H9 (cell line): ENCODE data around the gene PLCD3. TPM values are rescaled to one million over a fixed set of nuclear protein-coding genes. Genes with fewer than 3 reads are reported as not detected.

Source experiments
- DNase-seq: peaks from one replicate; pipeline ENCODE4 v3.0.0-alpha.2; 2017
- H2AFZ ChIP-seq: one replicate; pipeline ENCODE4 v1.6.1; 2013; ENCODE audit warnings: mild to moderate bottlenecking, low read length, control low read depth, moderate library complexity
- H2AK5ac ChIP-seq: 2 replicates; pipeline ENCODE4 v1.6.1; 2013; ENCODE audit warnings: low read length, control low read depth, mixed read lengths; ENCODE audit not compliant: insufficient read length
- H2BK120ac ChIP-seq: one replicate; pipeline ENCODE4 v1.6.1; 2013; ENCODE audit warnings: low read depth, mild to moderate bottlenecking, low read length, control low read depth, inconsistent platforms; ENCODE audit not compliant: poor library complexity, severe bottlenecking
- H2BK12ac ChIP-seq: 2 replicates; pipeline ENCODE4 v1.6.1; 2013; ENCODE audit warnings: low read length, control low read depth, mixed read lengths, low read depth; ENCODE audit not compliant: insufficient read length
- H2BK15ac ChIP-seq: 2 replicates; pipeline ENCODE4 v1.6.1; 2013; ENCODE audit warnings: low read depth, low read length, control low read depth
- H2BK20ac ChIP-seq: one replicate; pipeline ENCODE4 v1.6.1; 2013; ENCODE audit warnings: low read depth, mild to moderate bottlenecking, low read length, control low read depth, inconsistent platforms; ENCODE audit not compliant: poor library complexity, severe bottlenecking
- H2BK5ac ChIP-seq: 2 replicates; pipeline ENCODE4 v1.6.1; 2013; ENCODE audit warnings: low read length, control low read depth, mixed read lengths; ENCODE audit not compliant: insufficient read length
- H3K14ac ChIP-seq: 2 replicates; pipeline ENCODE4 v1.6.1; 2013; ENCODE audit warnings: low read length, control low read depth; ENCODE audit not compliant: insufficient read depth
- H3K18ac ChIP-seq: 2 replicates; pipeline ENCODE4 v1.6.1; 2013; ENCODE audit warnings: low read depth, mild to moderate bottlenecking, mixed read lengths, low read length, control low read depth; ENCODE audit not compliant: insufficient read length
- H3K23ac ChIP-seq: 2 replicates; pipeline ENCODE4 v1.6.1; 2013; ENCODE audit warnings: low read length, control low read depth, mixed read lengths, low read depth; ENCODE audit not compliant: insufficient read length
- H3K23me2 ChIP-seq: 2 replicates; pipeline ENCODE4 v1.6.1; 2013; ENCODE audit warnings: low read depth, mild to moderate bottlenecking, mixed read lengths, low read length, control low read depth; ENCODE audit not compliant: insufficient read length, poor library complexity, severe bottlenecking
- H3K27ac ChIP-seq: 2 replicates; pipeline ENCODE4 v1.5.1; 2013; ENCODE audit warnings: low read length, control low read depth, mixed read lengths, low read depth; ENCODE audit not compliant: insufficient read length
- H3K27me3 ChIP-seq: 2 replicates; pipeline ENCODE4 v1.6.1; 2013; ENCODE audit warnings: low read length, control low read depth, inconsistent platforms; ENCODE audit not compliant: insufficient read depth
- H3K4ac ChIP-seq: 2 replicates; pipeline ENCODE4 v1.6.1; 2013; ENCODE audit warnings: low read depth, mild to moderate bottlenecking, control low read depth, inconsistent platforms, low read length, moderate library complexity
- H3K4me1 ChIP-seq: 2 replicates; pipeline ENCODE4 v1.6.1; 2013; ENCODE audit warnings: low read length, control low read depth, inconsistent platforms; ENCODE audit not compliant: insufficient read depth
- H3K4me2 ChIP-seq: 2 replicates; pipeline ENCODE4 v1.6.1; 2013; ENCODE audit warnings: low read length, control low read depth, mixed read lengths; ENCODE audit not compliant: insufficient read length, insufficient read depth
- H3K56ac ChIP-seq: 2 replicates; pipeline ENCODE4 v1.6.1; 2013; ENCODE audit warnings: low read depth, mild to moderate bottlenecking, mixed read lengths, low read length, control low read depth; ENCODE audit not compliant: insufficient read length
- H3K79me1 ChIP-seq: 2 replicates; pipeline ENCODE4 v1.6.1; 2013; ENCODE audit warnings: low read depth, mild to moderate bottlenecking, moderate library complexity, low read length, control low read depth, inconsistent platforms; ENCODE audit not compliant: insufficient read depth, poor library complexity, severe bottlenecking
- H3K79me2 ChIP-seq: 2 replicates; pipeline ENCODE4 v1.6.1; 2013; ENCODE audit warnings: low read length, control low read depth, inconsistent platforms; ENCODE audit not compliant: insufficient read depth
- H3K9ac ChIP-seq: 2 replicates; pipeline ENCODE4 v1.6.1; 2013; ENCODE audit warnings: low read length, control low read depth, mixed read lengths; ENCODE audit not compliant: insufficient read length; ENCODE audit errors: extremely low read depth
- H3K9me3 ChIP-seq: one replicate; pipeline ENCODE4 v1.6.1; 2013; ENCODE audit warnings: low read depth, low read length, inconsistent platforms; ENCODE audit not compliant: control insufficient read depth
- H3T11ph ChIP-seq: one replicate; pipeline ENCODE4 v1.6.1; 2013; ENCODE audit warnings: mild to moderate bottlenecking, low read length, control low read depth, inconsistent platforms
- H4K20me1 ChIP-seq: one replicate; pipeline ENCODE4 v1.6.1; 2013; ENCODE audit not compliant: control insufficient read depth, insufficient read length, insufficient read depth
- H4K5ac ChIP-seq: 2 replicates; pipeline ENCODE4 v1.6.1; 2013; ENCODE audit warnings: low read depth, mild to moderate bottlenecking, mixed read lengths, low read length, control low read depth; ENCODE audit not compliant: insufficient read length
- H4K8ac ChIP-seq: replicated peaks from 2 replicates; pipeline ENCODE4 v1.6.1; 2013; ENCODE audit warnings: low read length, control low read depth, mixed read lengths, low read depth; ENCODE audit not compliant: insufficient read length
- H4K91ac ChIP-seq: 2 replicates; pipeline ENCODE4 v1.6.1; 2013; ENCODE audit warnings: low read depth, mild to moderate bottlenecking, moderate library complexity, mixed read lengths, low read length, control low read depth; ENCODE audit not compliant: insufficient read length
- H3K27ac Mint-ChIP-seq, 3 experiments: 2 replicates in 2 of 3; 3 replicates in 1 of 3; pipeline ENCODE4 v1.8.0; 2020 to 2021; ENCODE audit warnings: mixed read lengths in 3 of 3, mild to moderate bottlenecking in 1 of 3, moderate library complexity in 1 of 3
- H3K27me3 Mint-ChIP-seq: 2 replicates; pipeline ENCODE4 v1.8.0; 2021; ENCODE audit warnings: low read depth, mild to moderate bottlenecking, moderate library complexity, mixed read lengths
- H3K36me3 Mint-ChIP-seq, 3 experiments: 2 replicates in 2 of 3; 3 replicates in 1 of 3; pipeline ENCODE4 v1.8.0; 2020 to 2021; ENCODE audit warnings: low read depth in 3 of 3, mixed read lengths in 3 of 3; ENCODE audit not compliant: insufficient read depth in 1 of 3
- H3K4me1 Mint-ChIP-seq, 2 experiments: 2 replicates each; pipeline ENCODE4 v1.8.0; 2020; ENCODE audit warnings: mixed read lengths in 2 of 2
- H3K4me3 Mint-ChIP-seq, 2 experiments: 2 replicates in 1 of 2; 3 replicates in 1 of 2; pipeline ENCODE4 v1.8.0; 2020 to 2021; ENCODE audit warnings: mild to moderate bottlenecking in 2 of 2, mixed read lengths in 2 of 2, moderate library complexity in 1 of 2
- H3K9me3 Mint-ChIP-seq, 2 experiments: 2 replicates in 1 of 2; 3 replicates in 1 of 2; pipeline ENCODE4 v1.8.0; 2020; ENCODE audit warnings: mild to moderate bottlenecking in 2 of 2, mixed read lengths in 2 of 2, moderate library complexity in 1 of 2
- WGBS: extraction: QIAGEN DNeasy Blood & Tissue Kit; methylation state at CpG from one replicate; pipeline ENCODE4 v1.1.7; 2013; ENCODE audit warnings: missing lambda C conversion rate, low lambda C conversion rate, mixed read lengths; ENCODE audit not compliant: insufficient read length; ENCODE audit errors: extremely low coverage; 5-methylcytosine and 5-hydroxymethylcytosine counted together
- total RNA-seq: library from RNA; stranded (reverse); gene quantifications from 2 replicates; pipeline ENCODE4 v1.2.1, GENCODE V29; 2021
- TF ChIP-seq, protein P1 (sequence below): fragments of 200-600 bp; sonication (generic); conservative IDR thresholded peaks from 3 replicates; pipeline ENCODE4 v1.8.0; 2021; ENCODE audit warnings: antibody characterized with exemption, mild to moderate bottlenecking

Gene PLCD3
- total RNA-seq, 1 experiment from 2014 or later = 41.6 TPM

DNA sequence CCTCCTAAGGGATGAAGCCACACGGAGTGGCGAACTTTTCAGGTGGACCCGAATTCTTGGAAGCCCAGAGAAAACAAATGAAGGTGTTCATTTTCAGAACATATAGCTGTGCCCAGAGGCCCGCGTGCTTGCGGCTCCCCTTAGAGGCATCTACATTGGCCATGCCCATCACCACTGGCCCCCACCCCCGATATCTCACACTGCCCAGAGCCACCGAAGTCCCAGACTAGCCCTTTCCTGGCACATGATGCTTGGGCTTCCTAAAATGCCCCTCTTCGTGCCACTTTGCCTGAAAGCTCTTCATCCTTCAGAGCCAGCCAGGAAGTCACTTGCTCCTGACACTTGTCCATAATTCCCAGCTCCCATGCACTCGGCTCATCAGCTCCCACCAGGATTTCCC lies 13.9 kb upstream of the PLCD3 start:
- Histone ChIP-seq H3K9ac (no peak overlapping the region), H3K56ac (no peak overlapping the region), H3K23ac (no peak overlapping the region), H4K91ac (no peak overlapping the region), H4K20me1 (no peaks in the 10 kb centered on the region), H3K27ac (no peak overlapping the region), H4K8ac (no peak overlapping the region), H3K4me2 (no peak overlapping the region), H3K79me1 (no peaks in the 10 kb centered on the region), H3K14ac (no peak overlapping the region), H3T11ph (no peak overlapping the region), H2BK5ac (no peak overlapping the region), H3K9me3 (no peaks in the 10 kb centered on the region), H2BK20ac (no peak overlapping the region), H3K79me2 (no peaks in the 10 kb centered on the region; the same call in 1 of the 2 replicates), H3K4ac (no peak overlapping the region), H3K27me3 (no peaks in the 10 kb centered on the region), H2BK120ac (no peak overlapping the region), H2AK5ac (no peak overlapping the region), H2AFZ (no peak overlapping the region), H2BK15ac (no peak overlapping the region), H4K5ac (no peak overlapping the region), H2BK12ac (no peak overlapping the region), H3K18ac (no peak overlapping the region), H3K23me2 (peaks cover 22% of the 10 kb centered on the region), H3K4me1 (peaks cover 2% of the 10 kb centered on the region; the same call in 1 of the 2 replicates)
- peak overlapping the region; percentile 98 to 99 for H3K4me3 Mint-ChIP-seq
- H3K27me3 Mint-ChIP-seq = peaks cover 2% of the 10 kb centered on the region
- H3K4me1 Mint-ChIP-seq = peaks cover 35 to 43% of the 10 kb centered on the region in 2 experiments
- DNase-seq = no peak
- WGBS = no CpG with 5 or more reads among the region's 10 CpGs
- peaks cover 1 to 5% (median 3%) of the 10 kb centered on the region in 3 experiments; a peak in 3 of 7 replicates for H3K36me3 Mint-ChIP-seq
- H3K27ac Mint-ChIP-seq = peak overlapping the region in 1 of 3 experiments; percentile 30; a peak in 1 of 7 replicates
- TF ChIP-seq, protein P1, sequence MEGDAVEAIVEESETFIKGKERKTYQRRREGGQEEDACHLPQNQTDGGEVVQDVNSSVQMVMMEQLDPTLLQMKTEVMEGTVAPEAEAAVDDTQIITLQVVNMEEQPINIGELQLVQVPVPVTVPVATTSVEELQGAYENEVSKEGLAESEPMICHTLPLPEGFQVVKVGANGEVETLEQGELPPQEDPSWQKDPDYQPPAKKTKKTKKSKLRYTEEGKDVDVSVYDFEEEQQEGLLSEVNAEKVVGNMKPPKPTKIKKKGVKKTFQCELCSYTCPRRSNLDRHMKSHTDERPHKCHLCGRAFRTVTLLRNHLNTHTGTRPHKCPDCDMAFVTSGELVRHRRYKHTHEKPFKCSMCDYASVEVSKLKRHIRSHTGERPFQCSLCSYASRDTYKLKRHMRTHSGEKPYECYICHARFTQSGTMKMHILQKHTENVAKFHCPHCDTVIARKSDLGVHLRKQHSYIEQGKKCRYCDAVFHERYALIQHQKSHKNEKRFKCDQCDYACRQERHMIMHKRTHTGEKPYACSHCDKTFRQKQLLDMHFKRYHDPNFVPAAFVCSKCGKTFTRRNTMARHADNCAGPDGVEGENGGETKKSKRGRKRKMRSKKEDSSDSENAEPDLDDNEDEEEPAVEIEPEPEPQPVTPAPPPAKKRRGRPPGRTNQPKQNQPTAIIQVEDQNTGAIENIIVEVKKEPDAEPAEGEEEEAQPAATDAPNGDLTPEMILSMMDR = no peak
- H3K9me3 Mint-ChIP-seq = no peaks in the 10 kb centered on the region; a peak in 1 of 5 replicates
